CD8-positive, alpha-beta memory T cell (primary cell): ENCODE measurements around the gene SVIL. TPM values are rescaled to one million over a fixed set of nuclear protein-coding genes. Genes with fewer than 3 reads are reported as not detected.
"Not testable (repeated sequence)": the region's sequence is repeated elsewhere in the genome, so short reads cannot be mapped to it uniquely, and the experiment has no call there.

Source experiments
- CTCF ChIA-PET: fragments of 350-600 bp; sonication (Branson Sonifier 250); formaldehyde crosslinking; loops from one replicate; lab custom pipeline; 2021; ENCODE audit warnings: antibody characterized with exemption; lab: Charles Lee
- POLR2A ChIA-PET: fragments of 350-600 bp; sonication (Branson Sonifier 250); formaldehyde crosslinking; loops from one replicate; lab custom pipeline; 2021; ENCODE audit warnings: antibody characterized with exemption; lab: Charles Lee
- DNase-seq, 5 donors: peaks; one replicate each; pipeline versions ENCODE4 v3.0.0 to v3.0.0-alpha.2; 2020 to 2022; ENCODE audit warnings: mixed read lengths in 1 of 5
- H3K27ac ChIP-seq: one replicate; pipeline ENCODE4 v1.7.0; 2013; ENCODE audit warnings: low read depth, mild to moderate bottlenecking, low read length, moderate library complexity
- H3K27me3 ChIP-seq: 2 replicates; pipeline ENCODE4 v1.7.0; 2013; ENCODE audit warnings: low read length, mild to moderate bottlenecking; ENCODE audit not compliant: insufficient read depth, poor library complexity, severe bottlenecking
- H3K36me3 ChIP-seq: 2 replicates; pipeline ENCODE4 v1.7.0; 2013; ENCODE audit warnings: mild to moderate bottlenecking, low read length, moderate library complexity; ENCODE audit not compliant: insufficient read depth
- H3K4me1 ChIP-seq: 2 replicates; pipeline ENCODE4 v1.7.0; 2013; ENCODE audit warnings: mild to moderate bottlenecking, low read length, moderate library complexity; ENCODE audit not compliant: insufficient read depth
- H3K4me3 ChIP-seq: 2 replicates; pipeline ENCODE4 v1.7.0; 2013; ENCODE audit warnings: mild to moderate bottlenecking, low read length
- H3K9me3 ChIP-seq: 2 replicates; pipeline ENCODE4 v1.7.0; 2013; ENCODE audit warnings: mild to moderate bottlenecking, low read length
- H3K27ac Mint-ChIP-seq, 8 donors: one replicate each; pipeline ENCODE4 v1.8.0; 2020 to 2021; ENCODE audit warnings: mixed read lengths in 8 of 8, mild to moderate bottlenecking in 6 of 8, inconsistent platforms in 3 of 8, moderate library complexity in 3 of 8
- H3K27me3 Mint-ChIP-seq, 2 donors: one replicate each; pipeline ENCODE4 v1.8.0; 2020 to 2021; ENCODE audit warnings: mixed read lengths in 2 of 2, mild to moderate bottlenecking in 1 of 2, moderate library complexity in 1 of 2
- H3K36me3 Mint-ChIP-seq, 3 donors: one replicate each; pipeline ENCODE4 v1.8.0; 2020 to 2021; ENCODE audit warnings: mixed read lengths in 3 of 3, inconsistent platforms in 1 of 3, mild to moderate bottlenecking in 1 of 3
- H3K4me1 Mint-ChIP-seq, 3 donors: one replicate each; pipeline ENCODE4 v1.8.0; 2020 to 2021; ENCODE audit warnings: mixed read lengths in 3 of 3, inconsistent platforms in 1 of 3, mild to moderate bottlenecking in 1 of 3
- H3K4me3 Mint-ChIP-seq, 7 donors: one replicate each; pipeline ENCODE4 v1.8.0; 2020 to 2021; ENCODE audit warnings: mixed read lengths in 7 of 7, mild to moderate bottlenecking in 6 of 7, moderate library complexity in 4 of 7, inconsistent platforms in 2 of 7
- H3K9me3 Mint-ChIP-seq, 5 donors: one replicate each; pipeline ENCODE4 v1.8.0; 2020 to 2022; ENCODE audit warnings: mixed read lengths in 5 of 5, mild to moderate bottlenecking in 3 of 5, moderate library complexity in 2 of 5, inconsistent platforms in 1 of 5
- polyA plus RNA-seq: library from polyadenylated mRNA; unstranded; fragments of 300-500 nt; fragmentation: Illumina TruSeq; gene quantifications from one replicate; pipeline ENCODE4 v1.2.3, GENCODE V29; 2021
- total RNA-seq, 2 experiments: library from RNA; stranded (reverse); gene quantifications; one replicate each; pipeline ENCODE4 v1.2.3, GENCODE V29; 2021

SVIL gene
- total and polyA plus RNA-seq, 3 experiments from 2014 or later: 4.2 to 9.2 (median 5.9) TPM

- no peaks in the 10 kb centered on the region for H3K9me3 ChIP-seq
- Mint-ChIP-seq H3K27ac (no peak overlapping the region), H3K9me3 (no peaks in the 10 kb centered on the region), H3K4me3 (no peak overlapping the region), H3K4me1 (peaks cover 2 to 5% (median 2%) of the 10 kb centered on the region in 3 donors), H3K27me3 (peaks cover 0 to 1% of the 10 kb centered on the region in 2 donors), H3K36me3 (no peaks in the 10 kb centered on the region)
- H3K4me3 ChIP-seq: no peak overlapping the region
- ChIA-PET CTCF (interaction anchor here (1.0 kb wide), 1 partner anchor 48 kb away, joined by 3 read pairs; no protein-coding TSS in a partner anchor), POLR2A (no interaction called here)
- H3K36me3 ChIP-seq: no peaks in the 10 kb centered on the region
- DNase-seq: no peak
- H3K27ac ChIP-seq: no peak overlapping the region
- no peaks in the 10 kb centered on the region for H3K4me1 ChIP-seq
- no peaks in the 10 kb centered on the region for H3K27me3 ChIP-seq
Measured at GRCh38 chr10:29595636-29596225, 39.0 kb downstream of the SVIL start.

GRCh38 chr10:29595146-29595545, 39.6 kb downstream of the SVIL start:
- peaks cover 0 to 7% of the 10 kb centered on the region in 2 donors for H3K27me3 Mint-ChIP-seq
- ChIA-PET CTCF (interaction anchor here (1.0 kb wide), 1 partner anchor 48 kb away, joined by 3 read pairs; no protein-coding TSS in a partner anchor), POLR2A (no interaction called here)
- no peak overlapping the region for H3K27ac Mint-ChIP-seq
- Histone ChIP-seq H3K4me1 (peaks cover 4% of the 10 kb centered on the region), H3K9me3 (no peaks in the 10 kb centered on the region), H3K4me3 (no peak overlapping the region), H3K27me3 (no peaks in the 10 kb centered on the region), H3K36me3 (no peaks in the 10 kb centered on the region), H3K27ac (no peak overlapping the region)
- peaks cover 8 to 11% (median 8%) of the 10 kb centered on the region in 3 donors for H3K4me1 Mint-ChIP-seq
- H3K4me3 Mint-ChIP-seq: no peak overlapping the region
- DNase-seq: no peak
- no peaks in the 10 kb centered on the region for H3K9me3 Mint-ChIP-seq
- H3K36me3 Mint-ChIP-seq: no peaks in the 10 kb centered on the region

DNA sequence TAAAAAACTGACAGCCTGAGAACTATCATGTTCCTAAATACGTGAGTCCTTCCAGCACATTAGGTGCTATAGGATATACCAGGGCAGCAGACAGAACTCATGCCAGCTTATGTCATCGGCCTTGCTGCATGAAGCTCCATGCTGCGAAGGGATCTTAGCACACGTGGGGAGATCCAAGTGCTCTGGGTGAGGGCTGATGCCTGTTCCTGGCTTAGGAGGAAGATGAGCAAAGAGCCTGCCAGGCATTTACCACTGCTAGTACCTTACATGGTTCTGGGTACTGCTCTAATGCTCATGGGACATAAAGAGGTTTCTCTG, 43.2 kb downstream of the SVIL start:
- Mint-ChIP-seq H3K4me1 (peaks cover 9 to 11% (median 11%) of the 10 kb centered on the region in 3 donors), H3K9me3 (no peaks in the 10 kb centered on the region), H3K27ac (peak overlapping the region in 2 of 8 donors; percentile 11 to 19), H3K4me3 (no peak overlapping the region), H3K36me3 (peaks cover 0 to 5% (median 3%) of the 10 kb centered on the region in 3 donors), H3K27me3 (peaks cover 0 to 9% of the 10 kb centered on the region in 2 donors)
- ChIA-PET CTCF (interaction anchor here (1.0 to 1.7 kb wide), 4 partner anchors 8 to 143 kb away, joined by 3 to 4 read pairs (median 4); no protein-coding TSS in a partner anchor), POLR2A (no interaction called here)
- Histone ChIP-seq H3K4me3 (no peak overlapping the region), H3K36me3 (no peaks in the 10 kb centered on the region), H3K27me3 (no peaks in the 10 kb centered on the region), H3K9me3 (no peaks in the 10 kb centered on the region), H3K4me1 (peaks cover 5% of the 10 kb centered on the region), H3K27ac (no peak overlapping the region)
- DNase-seq: no peak

DNA sequence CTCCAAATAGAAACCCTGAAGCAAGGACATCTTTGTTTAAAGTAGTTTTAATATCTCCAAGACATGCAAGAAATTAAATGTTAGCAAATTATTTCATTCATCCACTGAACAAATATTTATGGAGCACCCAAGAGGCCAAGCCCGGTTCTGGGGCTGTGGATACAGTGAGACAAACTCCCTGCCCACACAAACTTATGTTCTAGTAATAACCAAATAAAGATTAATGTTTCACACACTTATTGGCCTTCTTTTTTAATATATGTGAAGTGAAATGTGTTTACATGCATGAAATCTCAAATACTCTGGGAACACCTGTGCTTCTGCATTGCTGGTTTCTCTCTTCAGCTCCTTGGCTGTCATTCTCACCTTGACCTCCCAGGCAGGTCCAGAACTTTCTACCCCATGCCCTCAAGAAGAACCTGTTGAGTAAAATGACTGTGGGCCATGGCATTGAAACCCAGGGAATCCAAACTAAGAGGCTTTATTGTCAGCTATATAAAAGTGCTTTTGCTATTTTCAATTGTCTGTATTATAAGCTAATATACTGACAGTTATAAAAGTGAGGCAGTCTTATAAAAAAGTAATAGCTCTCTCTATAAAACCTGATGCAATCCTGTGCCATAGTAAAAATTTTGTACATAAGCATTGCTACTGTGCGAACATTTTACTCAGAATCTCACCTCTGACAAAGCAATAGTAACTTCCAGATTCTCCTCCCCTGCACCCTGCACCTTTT, 43.7 kb downstream of the SVIL start:
- peak overlapping the region in 2 of 7 donors; percentile 44 to 61 for H3K4me3 Mint-ChIP-seq
- ChIA-PET CTCF (interaction anchor here (1.0 to 1.7 kb wide), 4 partner anchors 8 to 144 kb away, joined by 3 to 4 read pairs (median 4); no protein-coding TSS in a partner anchor), POLR2A (no interaction called here)
- H3K27ac Mint-ChIP-seq: no peak overlapping the region
- peaks cover 0 to 8% (median 5%) of the 10 kb centered on the region in 3 donors for H3K36me3 Mint-ChIP-seq
- Histone ChIP-seq H3K36me3 (no peaks in the 10 kb centered on the region), H3K4me3 (no peak overlapping the region), H3K27me3 (no peaks in the 10 kb centered on the region), H3K4me1 (peaks cover 5% of the 10 kb centered on the region), H3K27ac (no peak overlapping the region), H3K9me3 (no peaks in the 10 kb centered on the region)
- peaks cover 0 to 12% of the 10 kb centered on the region in 2 donors for H3K27me3 Mint-ChIP-seq
- H3K4me1 Mint-ChIP-seq: peaks cover 9 to 11% (median 11%) of the 10 kb centered on the region in 3 donors
- DNase-seq: no peak
- H3K9me3 Mint-ChIP-seq: no peaks in the 10 kb centered on the region

DNA sequence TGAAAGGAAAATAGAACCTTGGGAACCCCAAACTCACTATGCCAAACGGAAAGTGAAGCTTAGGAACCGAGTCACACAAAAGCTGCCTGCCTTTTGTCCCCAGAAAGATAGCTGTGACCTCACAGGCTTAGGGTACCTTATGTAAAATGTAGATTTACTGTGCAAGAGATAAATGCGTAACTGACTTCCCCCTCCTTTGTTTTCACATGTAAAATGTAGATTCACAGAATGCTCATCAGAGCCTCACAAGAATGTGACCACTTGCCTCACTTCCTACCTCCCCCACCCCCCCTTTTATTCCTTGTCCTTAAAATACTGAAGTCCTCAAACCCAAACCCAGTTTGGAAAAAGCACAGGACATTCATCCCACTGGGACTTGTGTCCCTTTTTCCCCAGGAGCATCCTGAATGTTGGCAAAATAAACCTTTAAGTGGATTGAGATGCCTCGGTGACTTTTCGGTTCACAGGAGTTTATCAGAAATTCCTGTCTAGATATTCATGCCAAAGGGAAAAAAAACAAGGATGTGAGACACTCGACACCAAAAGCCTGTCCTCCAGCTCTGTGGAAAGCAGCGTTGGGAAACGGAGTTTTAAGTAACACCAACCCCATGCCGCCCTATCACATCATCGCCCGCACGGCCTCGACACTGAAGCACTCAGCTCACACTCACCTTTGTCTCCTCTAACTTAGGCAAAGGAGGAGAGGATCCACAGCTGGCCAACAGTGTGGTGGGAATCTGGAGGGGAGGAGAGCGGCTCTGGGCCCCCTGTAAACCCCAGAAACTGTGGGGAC, 45.9 kb downstream of the SVIL start:
- Mint-ChIP-seq H3K4me1 (peaks cover 11 to 12% (median 12%) of the 10 kb centered on the region in 3 donors), H3K9me3 (peaks cover 0 to 1% (median 0%) of the 10 kb centered on the region in 5 donors), H3K36me3 (peaks cover 3 to 8% (median 7%) of the 10 kb centered on the region in 3 donors), H3K27ac (no peak overlapping the region), H3K27me3 (peaks cover 0 to 12% of the 10 kb centered on the region in 2 donors), H3K4me3 (no peak overlapping the region)
- no peaks in the 10 kb centered on the region for H3K27me3 ChIP-seq
- ChIA-PET POLR2A (no interaction called here), CTCF (no interaction called here)
- H3K9me3 ChIP-seq: no peaks in the 10 kb centered on the region
- H3K36me3 ChIP-seq: no peaks in the 10 kb centered on the region
- H3K27ac ChIP-seq: no peak overlapping the region
- peaks cover 5% of the 10 kb centered on the region for H3K4me1 ChIP-seq
- DNase-seq: no peak
- no peak overlapping the region for H3K4me3 ChIP-seq

GRCh38 chr10:29587750-29588628, 46.8 kb downstream of the SVIL start:
- Mint-ChIP-seq H3K4me1 (peaks cover 12 to 16% (median 13%) of the 10 kb centered on the region in 3 donors), H3K27me3 (peaks cover 0 to 12% of the 10 kb centered on the region in 2 donors)
- H3K4me3 ChIP-seq, H3K27me3 ChIP-seq, H3K36me3 Mint-ChIP-seq, POLR2A ChIA-PET, H3K27ac ChIP-seq, CTCF ChIA-PET, H3K4me3 Mint-ChIP-seq, H3K9me3 Mint-ChIP-seq, H3K9me3 ChIP-seq, H3K27ac Mint-ChIP-seq, DNase-seq, H3K4me1 ChIP-seq, H3K36me3 ChIP-seq: not testable (repeated sequence)

DNA sequence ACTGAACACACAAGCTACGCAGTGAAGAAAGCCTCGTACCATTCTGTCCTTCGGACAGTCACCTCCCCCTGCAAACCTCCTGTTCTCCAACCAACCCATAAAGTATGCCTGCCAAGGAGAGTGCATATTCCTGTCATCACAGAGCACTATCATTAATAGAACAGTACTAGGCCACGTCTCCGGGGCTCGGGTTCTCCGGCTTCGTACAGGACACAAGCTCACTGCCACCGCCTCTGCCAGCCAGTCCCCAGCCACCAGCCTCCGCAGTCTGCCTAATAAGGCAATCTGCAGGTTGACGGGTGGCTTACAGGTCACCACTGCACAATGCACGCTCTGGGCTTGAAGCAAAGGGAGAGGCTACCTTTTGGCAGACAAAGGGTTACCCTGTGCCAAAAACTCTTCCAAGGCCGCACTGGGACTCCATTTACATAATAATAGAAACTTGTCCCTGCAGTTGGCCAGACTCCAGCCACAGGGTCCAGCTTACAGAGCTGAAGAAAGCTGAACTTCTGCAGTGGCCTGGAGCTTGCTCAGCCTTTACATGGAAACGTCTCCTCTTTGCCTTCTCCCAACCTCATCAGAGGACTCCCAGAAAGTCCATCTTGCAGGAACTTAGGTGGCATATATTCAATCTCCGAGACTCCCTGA, 47.5 kb downstream of the SVIL start:
- H3K27ac Mint-ChIP-seq, POLR2A ChIA-PET, H3K9me3 ChIP-seq, H3K4me1 ChIP-seq, H3K36me3 Mint-ChIP-seq, H3K4me3 Mint-ChIP-seq, H3K27ac ChIP-seq, CTCF ChIA-PET, H3K9me3 Mint-ChIP-seq, H3K36me3 ChIP-seq, H3K27me3 ChIP-seq, H3K4me3 ChIP-seq, DNase-seq: not testable (repeated sequence)
- peaks cover 12 to 20% (median 13%) of the 10 kb centered on the region in 3 donors for H3K4me1 Mint-ChIP-seq
- H3K27me3 Mint-ChIP-seq: peaks cover 0 to 12% of the 10 kb centered on the region in 2 donors
